Measurements from ENCODE around the gene GNA12.

The GNA12 gene

GRCh38 chr7:2834748-2835441, 9.2 kb downstream of the GNA12 start:
- no peak for DNase-seq

DNA sequence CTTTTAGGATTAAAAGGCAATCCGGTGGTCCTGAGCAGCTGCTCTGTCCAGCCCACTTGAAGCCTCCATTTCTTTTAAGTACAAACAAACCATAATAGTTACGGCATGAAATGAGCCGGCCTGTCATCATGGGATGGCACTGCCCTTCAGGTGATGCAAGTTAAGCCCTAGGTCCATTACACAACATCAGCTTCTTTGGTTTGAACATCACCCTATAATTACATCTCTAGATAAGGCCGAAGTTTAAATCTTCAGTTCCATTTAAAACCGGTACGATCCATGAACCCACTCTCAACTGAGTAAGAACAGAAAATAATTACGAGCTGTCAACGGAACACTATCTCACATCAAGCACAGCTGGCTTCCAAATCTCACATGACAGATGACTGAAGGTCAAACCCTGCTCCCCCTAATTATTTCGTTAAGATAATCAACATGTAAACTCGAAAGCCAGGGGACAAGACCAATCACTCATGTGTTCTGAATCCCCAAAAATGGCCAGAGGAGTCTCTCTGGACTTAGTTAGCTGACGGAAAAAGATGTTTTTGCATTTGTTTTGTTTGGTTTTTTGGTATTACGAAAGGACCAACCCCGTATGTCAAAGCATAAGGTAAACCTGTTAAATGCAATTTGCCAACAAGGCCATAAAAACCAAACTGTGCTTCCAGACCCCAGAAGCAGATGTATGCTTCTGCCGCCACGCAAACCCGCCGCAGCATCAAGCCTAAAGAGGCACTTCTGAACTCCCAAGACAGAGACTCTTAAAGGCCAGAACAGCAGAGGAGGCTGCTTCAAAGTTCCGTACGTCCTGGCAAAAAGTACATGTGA, 10.8 kb downstream of the GNA12 start:
- no peak for DNase-seq

GRCh38 chr7:2832461-2832860, 11.6 kb downstream of the GNA12 start:
- no peak for DNase-seq

DNA sequence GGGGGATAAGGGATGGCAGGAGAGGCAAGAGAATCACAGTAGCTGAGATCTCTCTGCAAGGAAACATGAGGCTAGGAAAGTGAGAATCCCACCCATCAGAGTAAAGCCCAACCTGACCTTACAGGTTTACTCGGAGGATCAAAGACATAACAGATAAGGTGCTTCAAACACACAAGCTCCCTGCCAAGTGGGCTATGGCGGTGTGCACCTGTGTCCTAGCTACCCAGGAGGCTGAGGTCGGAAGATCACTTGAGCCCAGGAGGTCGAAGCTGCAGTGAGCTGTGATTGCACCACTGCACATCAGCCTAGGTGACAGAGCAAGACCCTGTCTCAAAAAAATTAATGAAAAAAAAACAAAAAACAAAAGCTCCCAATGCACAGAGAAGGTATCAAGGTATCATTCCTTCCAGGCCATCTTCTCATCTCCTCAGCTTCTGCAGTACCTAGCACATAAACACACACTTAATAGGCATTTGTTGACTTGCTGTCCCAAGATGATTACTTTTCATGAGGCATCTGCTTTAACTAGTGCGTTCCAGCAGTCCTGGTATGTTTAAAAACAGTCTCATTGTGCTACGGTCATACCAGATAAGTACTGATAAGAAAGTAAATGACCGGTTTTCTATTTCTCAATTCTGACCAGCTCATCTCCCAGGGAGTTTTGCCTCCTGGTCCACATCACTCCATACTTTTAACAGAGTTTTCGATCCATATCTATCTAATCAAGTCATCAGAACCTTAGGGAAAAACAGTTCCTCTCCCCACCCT, 13.3 kb downstream of the GNA12 start:
- no peak for DNase-seq

GRCh38 chr7:2829040-2829439, 15.1 kb downstream of the GNA12 start:
- no peak for DNase-seq

- DNase-seq, result no peak
These were observed 17.3 kb downstream of the GNA12 start for GRCh38 chr7:2826771-2827170.

DNA sequence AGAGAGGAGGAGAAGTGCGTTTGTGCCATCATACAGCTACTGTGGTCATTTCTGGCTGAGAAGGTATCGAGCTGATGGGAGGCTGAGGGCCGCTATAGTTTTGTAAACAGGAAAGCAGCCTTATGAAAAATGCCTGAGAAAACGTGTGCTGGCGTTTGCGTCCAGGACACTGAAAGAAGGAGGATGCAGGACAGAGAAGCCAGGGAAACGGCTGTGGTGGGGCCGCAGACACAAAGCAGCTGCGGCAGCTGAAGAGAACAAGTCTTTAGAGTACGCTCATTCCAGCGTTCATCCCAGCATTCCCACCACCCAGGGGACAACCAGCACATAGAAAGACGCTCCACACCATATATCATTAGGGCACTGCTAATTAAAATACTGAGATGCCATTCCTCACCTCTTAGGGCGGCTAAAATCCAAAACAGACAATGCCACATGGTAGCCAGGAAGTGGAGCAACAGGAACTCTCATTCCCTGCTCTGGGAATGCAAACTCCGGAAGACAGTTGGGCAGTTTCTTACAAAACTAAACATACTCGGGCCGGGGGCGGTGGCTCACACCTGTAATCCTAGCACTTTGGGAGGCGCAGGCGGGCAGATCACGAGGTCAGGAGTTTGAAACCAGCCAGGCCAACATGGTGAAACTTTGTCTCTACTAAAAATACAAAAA, 18.4 kb downstream of the GNA12 start:
- no peak for DNase-seq

- no peak for DNase-seq
These were observed 19.2 kb downstream of the GNA12 start for GRCh38 chr7:2824678-2825461.

- DNase-seq, result no peak
These were observed 20.0 kb downstream of the GNA12 start for GRCh38 chr7:2824026-2824677.

GRCh38 chr7:2823130-2823529, 21.0 kb downstream of the GNA12 start:
- no peak for DNase-seq

GRCh38 chr7:2821842-2822507, 22.1 kb downstream of the GNA12 start:
- no peak for DNase-seq

GRCh38 chr7:2821161-2821841, 22.8 kb downstream of the GNA12 start:
- no peak for DNase-seq

- no peak for DNase-seq
These were observed 23.6 kb downstream of the GNA12 start for GRCh38 chr7:2820508-2820934.

DNA sequence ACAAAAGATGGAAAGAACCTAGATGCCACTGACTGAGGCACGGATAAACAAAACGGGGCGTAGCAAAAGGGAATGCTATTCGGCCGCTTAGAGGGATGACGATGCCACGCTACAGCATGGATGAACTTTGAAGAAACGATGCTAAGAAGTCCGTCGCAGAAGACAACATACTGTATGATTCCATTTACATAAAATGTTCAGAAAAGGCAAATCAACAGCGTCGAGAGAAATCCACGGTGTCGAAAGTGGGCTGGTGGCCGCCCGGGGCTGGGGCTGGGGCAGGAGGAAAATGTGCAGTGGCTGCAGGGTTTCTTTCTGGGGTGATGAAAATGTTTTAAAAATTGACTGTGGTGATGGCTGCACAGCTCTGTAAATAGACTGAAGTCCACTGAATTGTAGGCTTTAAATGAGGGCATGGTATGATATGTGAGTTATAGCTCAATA, 24.1 kb downstream of the GNA12 start:
- DNase-seq, result no peak

GRCh38 chr7:2819161-2819953, 24.8 kb downstream of the GNA12 start:
- DNase-seq, result no peak

GRCh38 chr7:2818653-2819052, 25.5 kb downstream of the GNA12 start:
- no peak for DNase-seq

- no peak for DNase-seq
These were observed 26.0 kb downstream of the GNA12 start for GRCh38 chr7:2818121-2818520.

GRCh38 chr7:2817456-2817855, 26.7 kb downstream of the GNA12 start:
- DNase-seq, result no peak

GRCh38 chr7:2815875-2816245, 28.2 kb downstream of the GNA12 start:
- no peak for DNase-seq
